H9 (cell line): Measurements from ENCODE around the gene KDM1B. TPM values are rescaled to one million over a fixed set of nuclear protein-coding genes. Genes with fewer than 3 reads are reported as not detected.

Source experiments
- DNase-seq: peaks from one replicate; pipeline ENCODE4 v3.0.0-alpha.2; 2017
- H2AFZ ChIP-seq: one replicate; pipeline ENCODE4 v1.6.1; 2013; ENCODE audit warnings: mild to moderate bottlenecking, low read length, control low read depth, moderate library complexity
- H2AK5ac ChIP-seq: 2 replicates; pipeline ENCODE4 v1.6.1; 2013; ENCODE audit warnings: low read length, control low read depth, mixed read lengths; ENCODE audit not compliant: insufficient read length
- H2BK120ac ChIP-seq: one replicate; pipeline ENCODE4 v1.6.1; 2013; ENCODE audit warnings: low read depth, mild to moderate bottlenecking, low read length, control low read depth, inconsistent platforms; ENCODE audit not compliant: poor library complexity, severe bottlenecking
- H2BK12ac ChIP-seq: 2 replicates; pipeline ENCODE4 v1.6.1; 2013; ENCODE audit warnings: low read length, control low read depth, mixed read lengths, low read depth; ENCODE audit not compliant: insufficient read length
- H2BK15ac ChIP-seq: 2 replicates; pipeline ENCODE4 v1.6.1; 2013; ENCODE audit warnings: low read depth, low read length, control low read depth
- H2BK20ac ChIP-seq: one replicate; pipeline ENCODE4 v1.6.1; 2013; ENCODE audit warnings: low read depth, mild to moderate bottlenecking, low read length, control low read depth, inconsistent platforms; ENCODE audit not compliant: poor library complexity, severe bottlenecking
- H2BK5ac ChIP-seq: 2 replicates; pipeline ENCODE4 v1.6.1; 2013; ENCODE audit warnings: low read length, control low read depth, mixed read lengths; ENCODE audit not compliant: insufficient read length
- H3K14ac ChIP-seq: 2 replicates; pipeline ENCODE4 v1.6.1; 2013; ENCODE audit warnings: low read length, control low read depth; ENCODE audit not compliant: insufficient read depth
- H3K18ac ChIP-seq: 2 replicates; pipeline ENCODE4 v1.6.1; 2013; ENCODE audit warnings: low read depth, mild to moderate bottlenecking, mixed read lengths, low read length, control low read depth; ENCODE audit not compliant: insufficient read length
- H3K23ac ChIP-seq: 2 replicates; pipeline ENCODE4 v1.6.1; 2013; ENCODE audit warnings: low read length, control low read depth, mixed read lengths, low read depth; ENCODE audit not compliant: insufficient read length
- H3K23me2 ChIP-seq: 2 replicates; pipeline ENCODE4 v1.6.1; 2013; ENCODE audit warnings: low read depth, mild to moderate bottlenecking, mixed read lengths, low read length, control low read depth; ENCODE audit not compliant: insufficient read length, poor library complexity, severe bottlenecking
- H3K27ac ChIP-seq: 2 replicates; pipeline ENCODE4 v1.5.1; 2013; ENCODE audit warnings: low read length, control low read depth, mixed read lengths, low read depth; ENCODE audit not compliant: insufficient read length
- H3K27me3 ChIP-seq: 2 replicates; pipeline ENCODE4 v1.6.1; 2013; ENCODE audit warnings: low read length, control low read depth, inconsistent platforms; ENCODE audit not compliant: insufficient read depth
- H3K4ac ChIP-seq: 2 replicates; pipeline ENCODE4 v1.6.1; 2013; ENCODE audit warnings: low read depth, mild to moderate bottlenecking, control low read depth, inconsistent platforms, low read length, moderate library complexity
- H3K4me1 ChIP-seq: 2 replicates; pipeline ENCODE4 v1.6.1; 2013; ENCODE audit warnings: low read length, control low read depth, inconsistent platforms; ENCODE audit not compliant: insufficient read depth
- H3K4me2 ChIP-seq: 2 replicates; pipeline ENCODE4 v1.6.1; 2013; ENCODE audit warnings: low read length, control low read depth, mixed read lengths; ENCODE audit not compliant: insufficient read length, insufficient read depth
- H3K56ac ChIP-seq: 2 replicates; pipeline ENCODE4 v1.6.1; 2013; ENCODE audit warnings: low read depth, mild to moderate bottlenecking, mixed read lengths, low read length, control low read depth; ENCODE audit not compliant: insufficient read length
- H3K79me1 ChIP-seq: 2 replicates; pipeline ENCODE4 v1.6.1; 2013; ENCODE audit warnings: low read depth, mild to moderate bottlenecking, moderate library complexity, low read length, control low read depth, inconsistent platforms; ENCODE audit not compliant: insufficient read depth, poor library complexity, severe bottlenecking
- H3K79me2 ChIP-seq: 2 replicates; pipeline ENCODE4 v1.6.1; 2013; ENCODE audit warnings: low read length, control low read depth, inconsistent platforms; ENCODE audit not compliant: insufficient read depth
- H3K9ac ChIP-seq: 2 replicates; pipeline ENCODE4 v1.6.1; 2013; ENCODE audit warnings: low read length, control low read depth, mixed read lengths; ENCODE audit not compliant: insufficient read length; ENCODE audit errors: extremely low read depth
- H3K9me3 ChIP-seq: one replicate; pipeline ENCODE4 v1.6.1; 2013; ENCODE audit warnings: low read depth, low read length, inconsistent platforms; ENCODE audit not compliant: control insufficient read depth
- H3T11ph ChIP-seq: one replicate; pipeline ENCODE4 v1.6.1; 2013; ENCODE audit warnings: mild to moderate bottlenecking, low read length, control low read depth, inconsistent platforms
- H4K20me1 ChIP-seq: one replicate; pipeline ENCODE4 v1.6.1; 2013; ENCODE audit not compliant: control insufficient read depth, insufficient read length, insufficient read depth
- H4K5ac ChIP-seq: 2 replicates; pipeline ENCODE4 v1.6.1; 2013; ENCODE audit warnings: low read depth, mild to moderate bottlenecking, mixed read lengths, low read length, control low read depth; ENCODE audit not compliant: insufficient read length
- H4K8ac ChIP-seq: replicated peaks from 2 replicates; pipeline ENCODE4 v1.6.1; 2013; ENCODE audit warnings: low read length, control low read depth, mixed read lengths, low read depth; ENCODE audit not compliant: insufficient read length
- H4K91ac ChIP-seq: 2 replicates; pipeline ENCODE4 v1.6.1; 2013; ENCODE audit warnings: low read depth, mild to moderate bottlenecking, moderate library complexity, mixed read lengths, low read length, control low read depth; ENCODE audit not compliant: insufficient read length
- H3K27ac Mint-ChIP-seq, 3 experiments: 2 replicates in 2 of 3; 3 replicates in 1 of 3; pipeline ENCODE4 v1.8.0; 2020 to 2021; ENCODE audit warnings: mixed read lengths in 3 of 3, mild to moderate bottlenecking in 1 of 3, moderate library complexity in 1 of 3
- H3K27me3 Mint-ChIP-seq: 2 replicates; pipeline ENCODE4 v1.8.0; 2021; ENCODE audit warnings: low read depth, mild to moderate bottlenecking, moderate library complexity, mixed read lengths
- H3K36me3 Mint-ChIP-seq, 3 experiments: 2 replicates in 2 of 3; 3 replicates in 1 of 3; pipeline ENCODE4 v1.8.0; 2020 to 2021; ENCODE audit warnings: low read depth in 3 of 3, mixed read lengths in 3 of 3; ENCODE audit not compliant: insufficient read depth in 1 of 3
- H3K4me1 Mint-ChIP-seq, 2 experiments: 2 replicates each; pipeline ENCODE4 v1.8.0; 2020; ENCODE audit warnings: mixed read lengths in 2 of 2
- H3K4me3 Mint-ChIP-seq, 2 experiments: 2 replicates in 1 of 2; 3 replicates in 1 of 2; pipeline ENCODE4 v1.8.0; 2020 to 2021; ENCODE audit warnings: mild to moderate bottlenecking in 2 of 2, mixed read lengths in 2 of 2, moderate library complexity in 1 of 2
- H3K9me3 Mint-ChIP-seq, 2 experiments: 2 replicates in 1 of 2; 3 replicates in 1 of 2; pipeline ENCODE4 v1.8.0; 2020; ENCODE audit warnings: mild to moderate bottlenecking in 2 of 2, mixed read lengths in 2 of 2, moderate library complexity in 1 of 2
- CTCF ChIP-seq: fragments of 200-600 bp; sonication (generic); conservative IDR thresholded peaks from 3 replicates; pipeline ENCODE4 v1.8.0; 2021; ENCODE audit warnings: antibody characterized with exemption, mild to moderate bottlenecking
- WGBS: extraction: QIAGEN DNeasy Blood & Tissue Kit; methylation state at CpG from one replicate; pipeline ENCODE4 v1.1.7; 2013; ENCODE audit warnings: missing lambda C conversion rate, low lambda C conversion rate, mixed read lengths; ENCODE audit not compliant: insufficient read length; ENCODE audit errors: extremely low coverage; 5-methylcytosine and 5-hydroxymethylcytosine counted together
- total RNA-seq: library from RNA; stranded (reverse); gene quantifications from 2 replicates; pipeline ENCODE4 v1.2.1, GENCODE V29; 2021

KDM1B gene
- total RNA-seq, 1 experiment from 2014 or later: 5.4 TPM

DNA sequence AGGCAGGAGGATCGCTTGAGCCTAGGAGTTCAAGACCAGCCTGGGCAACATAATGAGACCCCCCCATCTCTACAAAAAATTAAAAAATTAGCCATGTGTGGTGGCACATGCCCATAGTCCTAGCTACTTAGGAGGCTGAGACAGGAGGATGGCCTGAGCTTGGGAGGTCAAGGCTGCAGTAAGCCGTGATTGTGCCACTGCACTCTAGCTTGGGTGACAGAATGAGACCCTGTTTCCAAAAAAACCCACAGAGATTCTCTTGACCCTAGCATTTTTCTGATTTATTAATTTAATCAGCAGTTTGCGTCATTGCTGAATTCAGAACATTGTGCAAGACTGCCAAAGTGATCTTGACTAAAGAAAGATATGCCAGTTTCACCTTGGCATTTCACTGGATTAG, 36.8 kb downstream of the KDM1B start:
- no peak overlapping the region for H3K4me2 ChIP-seq
- no peaks in the 10 kb centered on the region for H3K9me3 Mint-ChIP-seq
- WGBS: no CpG with 5 or more reads among the region's 3 CpGs

More for the DNA sequence above, 36.8 kb downstream of the KDM1B start:
- Histone ChIP-seq H2AK5ac (no peak overlapping the region), H4K5ac (no peak overlapping the region), H3K9me3 (no peaks in the 10 kb centered on the region), H3K79me2 (no peaks in the 10 kb centered on the region), H3K18ac (no peak overlapping the region), H4K8ac (no peak overlapping the region), H3K23ac (no peak overlapping the region), H2BK5ac (no peak overlapping the region), H4K20me1 (no peaks in the 10 kb centered on the region), H3K27ac (no peak overlapping the region), H3K23me2 (no peaks in the 10 kb centered on the region), H4K91ac (no peak overlapping the region), H2AFZ (no peak overlapping the region), H2BK120ac (no peak overlapping the region), H3K4ac (no peak overlapping the region), H3K27me3 (no peaks in the 10 kb centered on the region), H3K79me1 (no peaks in the 10 kb centered on the region), H3T11ph (no peak overlapping the region), H3K56ac (no peak overlapping the region), H3K4me1 (peaks cover 4% of the 10 kb centered on the region; the same call in 1 of the 2 replicates), H2BK15ac (no peak overlapping the region), H3K9ac (no peak overlapping the region), H2BK20ac (no peak overlapping the region), H2BK12ac (no peak overlapping the region), H3K14ac (no peak overlapping the region)
- no peaks in the 10 kb centered on the region for H3K27me3 Mint-ChIP-seq
- TF ChIP-seq CTCF: no peak
- no peak overlapping the region for H3K4me3 Mint-ChIP-seq
- H3K36me3 Mint-ChIP-seq: peaks cover 0 to 5% (median 0%) of the 10 kb centered on the region in 3 experiments; a peak in 3 of 7 replicates
- no peak for DNase-seq
- H3K27ac Mint-ChIP-seq: no peak overlapping the region
- H3K4me1 Mint-ChIP-seq: peaks cover 16 to 18% of the 10 kb centered on the region in 2 experiments
